ENCODE measurements around the gene CAMK2D. TPM values are rescaled to one million over a fixed set of nuclear protein-coding genes. Genes with fewer than 3 reads are reported as not detected.

Gene CAMK2D
- total RNA-seq, 4 donors from 2014 or later = 45.9 to 67.1 (median 56.2) TPM

DNA sequence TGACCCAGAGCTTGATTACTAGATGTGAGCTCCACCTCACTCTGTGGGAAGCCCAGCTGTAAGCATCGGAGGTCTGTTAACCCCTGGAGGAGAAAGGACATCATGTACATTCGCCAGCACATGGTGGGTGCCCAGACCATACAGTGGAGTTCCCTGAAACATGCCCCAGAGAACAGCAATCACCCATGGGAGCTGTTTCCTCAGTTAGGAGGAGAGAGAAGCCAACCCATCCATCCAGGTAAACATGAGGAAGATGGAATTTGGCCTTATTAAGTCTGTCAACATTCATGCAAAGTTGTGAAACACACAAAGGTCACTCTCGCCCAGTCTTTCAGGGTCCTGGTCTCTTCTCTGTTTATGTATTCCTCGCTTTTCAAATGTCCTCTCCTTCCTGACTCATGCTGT lies 357.4 kb downstream of the CAMK2D start:
- peaks cover 0 to 8% (median 3%) of the 10 kb centered on the region in 3 donors for H3K4me1 ChIP-seq
- H3K9me3 ChIP-seq = no peaks in the 10 kb centered on the region
- H3K27ac ChIP-seq = no peak overlapping the region
- no peaks in the 10 kb centered on the region for H3K27me3 ChIP-seq
- H3K4me3 ChIP-seq = no peak overlapping the region
- WGBS, 2 donors (ENCODE audit: low coverage in 1 of 2) = 90 to 92% methylated on average over 2 to 4 of the region's 4 CpGs
- no peak for TF ChIP-seq POLR2AphosphoS5 (IDR thresholded peaks at IDR 0.05)
- TF ChIP-seq, protein P1, sequence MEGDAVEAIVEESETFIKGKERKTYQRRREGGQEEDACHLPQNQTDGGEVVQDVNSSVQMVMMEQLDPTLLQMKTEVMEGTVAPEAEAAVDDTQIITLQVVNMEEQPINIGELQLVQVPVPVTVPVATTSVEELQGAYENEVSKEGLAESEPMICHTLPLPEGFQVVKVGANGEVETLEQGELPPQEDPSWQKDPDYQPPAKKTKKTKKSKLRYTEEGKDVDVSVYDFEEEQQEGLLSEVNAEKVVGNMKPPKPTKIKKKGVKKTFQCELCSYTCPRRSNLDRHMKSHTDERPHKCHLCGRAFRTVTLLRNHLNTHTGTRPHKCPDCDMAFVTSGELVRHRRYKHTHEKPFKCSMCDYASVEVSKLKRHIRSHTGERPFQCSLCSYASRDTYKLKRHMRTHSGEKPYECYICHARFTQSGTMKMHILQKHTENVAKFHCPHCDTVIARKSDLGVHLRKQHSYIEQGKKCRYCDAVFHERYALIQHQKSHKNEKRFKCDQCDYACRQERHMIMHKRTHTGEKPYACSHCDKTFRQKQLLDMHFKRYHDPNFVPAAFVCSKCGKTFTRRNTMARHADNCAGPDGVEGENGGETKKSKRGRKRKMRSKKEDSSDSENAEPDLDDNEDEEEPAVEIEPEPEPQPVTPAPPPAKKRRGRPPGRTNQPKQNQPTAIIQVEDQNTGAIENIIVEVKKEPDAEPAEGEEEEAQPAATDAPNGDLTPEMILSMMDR (IDR thresholded peaks at IDR 0.05) = no peak
- TF ChIP-seq EP300 (IDR thresholded peaks at IDR 0.05) = no peak
- TF ChIP-seq POLR2A (IDR thresholded peaks at IDR 0.05) = no peak
- ATAC-seq = no peak
- no peaks in the 10 kb centered on the region for H3K36me3 ChIP-seq

Small RNA genes within 50 kb of the gene (small RNA-seq; reads per million reads assigned to genes)
- gene RN7SL184P (0 reads per million in 4 donors), gene RNU1-138P (0 to 0.09 (median 0) reads per million in 4 donors)

Other genes with a start within 250 kb of the CAMK2D start
- gene ARSJ, start 217.9 kb upstream of the CAMK2D start, total RNA-seq = 10 to 100 TPM; 15.7 to 28.2 (median 22.8) TPM